CD4-positive, alpha-beta memory T cell (primary cell): ENCODE data around the gene GRIFIN. TPM values are rescaled to one million over a fixed set of nuclear protein-coding genes. Genes with fewer than 3 reads are reported as not detected.

ENCODE experiments used
- polyA plus RNA-seq, 2 donors: library from polyadenylated mRNA; unstranded; fragments of 300-500 nt; fragmentation: Illumina TruSeq; gene quantifications; one replicate each; pipeline ENCODE4 v1.2.3, GENCODE V29; 2021
- total RNA-seq, 2 experiments: library from RNA; stranded (reverse); gene quantifications; one replicate each; pipeline ENCODE4 v1.2.3, GENCODE V29; 2021

GRIFIN gene
- total and polyA plus RNA-seq, 4 experiments from 2014 or later: not detected

Other genes starting within 250 kb of the GRIFIN start
- gene MAD1L1, start 243.5 kb downstream of the GRIFIN start, total RNA-seq: 10 to 100 TPM; 89.9 to 94.2 TPM
- gene MAD1L1, start 243.5 kb downstream of the GRIFIN start, polyA plus RNA-seq: 100 to 1,000 TPM; 125 to 132 TPM
- gene MRM2, start 234.2 kb downstream of the GRIFIN start, total RNA-seq: 10 to 100 TPM; 17.4 to 18.1 TPM
- 10 to 100 TPM; 29.9 to 32.9 TPM for gene MRM2, start 234.2 kb downstream of the GRIFIN start, polyA plus RNA-seq
- 10 to 100 TPM; 20.9 to 21.3 TPM for gene NUDT1, start 234.2 kb downstream of the GRIFIN start, total RNA-seq
- gene NUDT1, start 234.2 kb downstream of the GRIFIN start, polyA plus RNA-seq: 10 to 100 TPM; 41.6 to 59.2 TPM
- gene SNX8, start 162.0 kb downstream of the GRIFIN start, total RNA-seq: 1 to 10 TPM; 6.9 to 9.9 TPM
- gene SNX8, start 162.0 kb downstream of the GRIFIN start, polyA plus RNA-seq: 1 to 10 TPM; 6.6 to 7.4 TPM
- gene EIF3B, start 121.6 kb downstream of the GRIFIN start, total RNA-seq: 100 to 1,000 TPM; 126 to 138 TPM
- 100 to 1,000 TPM in 1 of 2 donors, 10 to 100 TPM in 1; 78.7 to 135 TPM for gene EIF3B, start 121.6 kb downstream of the GRIFIN start, polyA plus RNA-seq
- 10 to 100 TPM; 29.5 to 30.7 TPM for gene CHST12, start 72.8 kb downstream of the GRIFIN start, total RNA-seq
- 10 to 100 TPM; 11.6 to 22.5 TPM for gene CHST12, start 72.8 kb downstream of the GRIFIN start, polyA plus RNA-seq
- gene LFNG, start 43.4 kb upstream of the GRIFIN start, total RNA-seq: 100 to 1,000 TPM; 125 to 127 TPM
- gene LFNG, start 43.4 kb upstream of the GRIFIN start, polyA plus RNA-seq: 1 to 10 TPM in 1 of 2 donors, under 1 TPM in 1; 0.09 to 4.1 TPM
- gene BRAT1, start 79.1 kb upstream of the GRIFIN start, total RNA-seq: 10 to 100 TPM; 37.0 to 41.4 TPM
- 10 to 100 TPM; 24.2 to 42.4 TPM for gene BRAT1, start 79.1 kb upstream of the GRIFIN start, polyA plus RNA-seq
- 1 to 10 TPM; 8.2 to 9.4 TPM for gene IQCE, start 82.6 kb upstream of the GRIFIN start, total RNA-seq
- 1 to 10 TPM in 1 of 2 donors, under 1 TPM in 1; 0.81 to 3.7 TPM for gene IQCE, start 82.6 kb upstream of the GRIFIN start, polyA plus RNA-seq
- gene TTYH3, start 155.6 kb upstream of the GRIFIN start, total RNA-seq: 10 to 100 TPM; 10.3 to 12.0 TPM
- 1 to 10 TPM in 1 of 2 donors, under 1 TPM in 1; 0.14 to 1.3 TPM for gene TTYH3, start 155.6 kb upstream of the GRIFIN start, polyA plus RNA-seq
- gene AMZ1, start 211.8 kb upstream of the GRIFIN start, total RNA-seq: 1 to 10 TPM; 1.6 to 2.0 TPM
- gene AMZ1, start 211.8 kb upstream of the GRIFIN start, polyA plus RNA-seq: under 1 TPM in 1 of 2 donors, not detected in 1; 0.15 TPM